Neural cell (in vitro differentiated cells): ENCODE data around the gene ARHGAP29. TPM values are rescaled to one million over a fixed set of nuclear protein-coding genes. Genes with fewer than 3 reads are reported as not detected.

Source experiments
- H2AFZ ChIP-seq: fragments of 200-600, 300-800 bp; sonication (generic), shearing (Covaris generic); 2 replicates; pipeline ENCODE4 v1.6.0; 2014; ENCODE audit warnings: low read depth, mild to moderate bottlenecking, antibody characterized with exemption, low read length, moderate library complexity
- H3F3A ChIP-seq: fragments of 200-600 bp; shearing (Covaris generic); 2 replicates; pipeline ENCODE4 v1.6.1; 2016; ENCODE audit warnings: mild to moderate bottlenecking, moderate library complexity, mixed read lengths, antibody characterized with exemption, low read length; ENCODE audit not compliant: insufficient read depth, poor library complexity, severe bottlenecking
- H3K27ac ChIP-seq: fragments of 200-600, 300-800 bp; sonication (generic), shearing (Covaris generic); 2 replicates; pipeline ENCODE4 v1.5.1; 2014; ENCODE audit warnings: mild to moderate bottlenecking, low read length, moderate library complexity
- H3K27me3 ChIP-seq: fragments of 300-800, 200-600 bp; sonication (generic), shearing (Covaris generic); 2 replicates; pipeline ENCODE4 v1.6.0; 2014; ENCODE audit warnings: mild to moderate bottlenecking, low read depth, low read length, moderate library complexity; ENCODE audit not compliant: insufficient read depth
- H3K36me3 ChIP-seq: fragments of 300-800, 200-600 bp; sonication (generic), shearing (Covaris generic); 2 replicates; pipeline ENCODE4 v1.5.1; 2014; ENCODE audit warnings: mild to moderate bottlenecking, antibody characterized with exemption, low read length, moderate library complexity; ENCODE audit not compliant: insufficient read depth
- H3K4me2 ChIP-seq: fragments of 300-800, 200-600 bp; sonication (generic), shearing (Covaris generic); 2 replicates; pipeline ENCODE4 v1.6.0; 2014; ENCODE audit warnings: mild to moderate bottlenecking, low read length
- H3K4me3 ChIP-seq: fragments of 300-800, 200-600 bp; sonication (generic), shearing (Covaris generic); 2 replicates; pipeline ENCODE4 v1.5.1; 2014; ENCODE audit warnings: mild to moderate bottlenecking, low read length, moderate library complexity
- H3K79me2 ChIP-seq: fragments of 200-600 bp; shearing (Covaris generic); replicated peaks from 2 replicates; pipeline ENCODE4 v1.6.0; 2014; ENCODE audit warnings: mild to moderate bottlenecking, low read length, moderate library complexity; ENCODE audit not compliant: insufficient read depth
- H3K9ac ChIP-seq: fragments of 300-800, 200-600 bp; sonication (generic), shearing (Covaris generic); 2 replicates; pipeline ENCODE4 v1.6.1; 2016; ENCODE audit warnings: mild to moderate bottlenecking, low read length, mixed read lengths
- H3K9me2 ChIP-seq: fragments of 200-600 bp; shearing (Covaris generic); 2 replicates; pipeline ENCODE4 v1.6.1; 2016; ENCODE audit warnings: mild to moderate bottlenecking, low read length, mixed read lengths; ENCODE audit not compliant: insufficient read depth
- H3K9me3 ChIP-seq: fragments of 200-600, 300-800 bp; sonication (generic), shearing (Covaris generic); 2 replicates; pipeline ENCODE4 v1.6.1; 2016; ENCODE audit warnings: mild to moderate bottlenecking, mixed run types, low read length, moderate library complexity, mixed read lengths
- H4K20me1 ChIP-seq: fragments of 200-600 bp; shearing (Covaris generic); 2 replicates; pipeline ENCODE4 v1.6.1; 2016; ENCODE audit warnings: mild to moderate bottlenecking, mixed run types; ENCODE audit not compliant: insufficient read depth
- CTCF ChIP-seq: fragments of 450-650 bp; IDR thresholded peaks from 2 replicates; pipeline ENCODE4 v1.5.1; 2014; ENCODE audit warnings: antibody characterized with exemption, mild to moderate bottlenecking, moderate library complexity; ENCODE audit not compliant: poor library complexity, severe bottlenecking
- EP300 ChIP-seq: fragments of 450-650 bp; conservative IDR thresholded peaks from 2 replicates; pipeline ENCODE4 v1.6.1; 2014; ENCODE audit warnings: antibody characterized with exemption, mild to moderate bottlenecking, moderate library complexity; ENCODE audit not compliant: poor library complexity, severe bottlenecking
- EZH2 ChIP-seq: fragments of 200-600, 300-800 bp; shearing (Covaris generic), sonication (generic); IDR thresholded peaks from 2 replicates; pipeline ENCODE4 v1.6.1; 2014; ENCODE audit warnings: antibody characterized with exemption, low read length, borderline replicate concordance, mild to moderate bottlenecking; ENCODE audit not compliant: insufficient read depth, poor library complexity, severe bottlenecking
- MXI1 ChIP-seq: fragments of 450-650 bp; conservative IDR thresholded peaks from 2 replicates; pipeline ENCODE4 v1.6.1; 2014; ENCODE audit warnings: antibody characterized with exemption, mild to moderate bottlenecking; ENCODE audit not compliant: poor library complexity, severe bottlenecking
- POLR2AphosphoS5 ChIP-seq: IDR thresholded peaks from 2 replicates; pipeline ENCODE4 v1.6.1; 2012
- RAD21 ChIP-seq: fragments of 450-650 bp; conservative IDR thresholded peaks from 2 replicates; pipeline ENCODE4 v1.6.1; 2014; ENCODE audit warnings: antibody characterized with exemption, mild to moderate bottlenecking, moderate library complexity
- REST ChIP-seq: IDR thresholded peaks from 2 replicates; pipeline ENCODE4 v1.6.1; 2012; ENCODE audit warnings: borderline replicate concordance
- SMC3 ChIP-seq: fragments of 450-650 bp; conservative IDR thresholded peaks from 2 replicates; pipeline ENCODE4 v1.6.1; 2014; ENCODE audit warnings: antibody characterized with exemption, mild to moderate bottlenecking, moderate library complexity; ENCODE audit not compliant: poor library complexity
- TAF1 ChIP-seq: IDR thresholded peaks from 2 replicates; pipeline ENCODE4 v1.6.1; 2012; ENCODE audit warnings: low read depth
- polyA plus RNA-seq: library from polyadenylated mRNA; depleted of rRNA; stranded (reverse); fragments of >200 nt; gene quantifications from 2 replicates; pipeline ENCODE4 v1.2.3, GENCODE V29; 2014

The ARHGAP29 gene
- polyA plus RNA-seq, 1 donor from 2014 or later = 1.2 TPM

- H3K27ac ChIP-seq = no peak overlapping the region
- no peaks in the 10 kb centered on the region for H3K36me3 ChIP-seq
- H3K4me2 ChIP-seq = no peak overlapping the region
- no peak for TF ChIP-seq MXI1
- TF ChIP-seq EZH2 = no peak
- no peak for TF ChIP-seq CTCF
- no peak for TF ChIP-seq REST
- no peak for TF ChIP-seq RAD21
- no peak for TF ChIP-seq EP300
- no peak for TF ChIP-seq SMC3
- TF ChIP-seq POLR2AphosphoS5 = no peak
- no peak for TF ChIP-seq TAF1
- no peak overlapping the region for H2AFZ ChIP-seq
- no peaks in the 10 kb centered on the region for H3K9me2 ChIP-seq
- no peaks in the 10 kb centered on the region for H3F3A ChIP-seq
- no peak overlapping the region for H3K9ac ChIP-seq
- no peaks in the 10 kb centered on the region for H3K79me2 ChIP-seq
- no peaks in the 10 kb centered on the region for H3K27me3 ChIP-seq
- no peaks in the 10 kb centered on the region for H4K20me1 ChIP-seq
- H3K4me3 ChIP-seq = no peak overlapping the region
- H3K9me3 ChIP-seq = no peaks in the 10 kb centered on the region
Observed at GRCh38 chr1:94132111-94132510, 105.3 kb downstream of the ARHGAP29 start.

- H3K36me3 ChIP-seq = no peaks in the 10 kb centered on the region
- no peaks in the 10 kb centered on the region for H3K9me2 ChIP-seq
- H3K9ac ChIP-seq = no peak overlapping the region
- no peak overlapping the region for H3K4me2 ChIP-seq
- H3K9me3 ChIP-seq = no peaks in the 10 kb centered on the region
- no peak overlapping the region for H2AFZ ChIP-seq
- no peaks in the 10 kb centered on the region for H3K27me3 ChIP-seq
- H3K27ac ChIP-seq = no peak overlapping the region
- no peaks in the 10 kb centered on the region for H3K79me2 ChIP-seq
- no peaks in the 10 kb centered on the region for H4K20me1 ChIP-seq
- TF ChIP-seq EP300 (no peak), SMC3 (no peak), MXI1 (no peak), REST (no peak), CTCF (no peak), RAD21 (no peak), POLR2AphosphoS5 (no peak), EZH2 (no peak), TAF1 (no peak)
- no peaks in the 10 kb centered on the region for H3F3A ChIP-seq
- H3K4me3 ChIP-seq = no peak overlapping the region
Observed at GRCh38 chr1:94130851-94131595, 106.4 kb downstream of the ARHGAP29 start.
